Activated T-helper 9 cell treated with anti-CD3 and anti-CD28 coated beads, Interleukin-2, amount 50 U/mL, for 16 hours (primary cell): ENCODE measurements around the gene DZIP1.

Source experiments
- DNase-seq: peaks from one replicate; pipeline ENCODE4 v3.0.0-alpha.2; 2020; ENCODE audit warnings: low read depth

Gene DZIP1

GRCh38 chr13:95541911-95542474 is 102.5 kb downstream of the DZIP1 start:
- DNase-seq, result no peak

DNA sequence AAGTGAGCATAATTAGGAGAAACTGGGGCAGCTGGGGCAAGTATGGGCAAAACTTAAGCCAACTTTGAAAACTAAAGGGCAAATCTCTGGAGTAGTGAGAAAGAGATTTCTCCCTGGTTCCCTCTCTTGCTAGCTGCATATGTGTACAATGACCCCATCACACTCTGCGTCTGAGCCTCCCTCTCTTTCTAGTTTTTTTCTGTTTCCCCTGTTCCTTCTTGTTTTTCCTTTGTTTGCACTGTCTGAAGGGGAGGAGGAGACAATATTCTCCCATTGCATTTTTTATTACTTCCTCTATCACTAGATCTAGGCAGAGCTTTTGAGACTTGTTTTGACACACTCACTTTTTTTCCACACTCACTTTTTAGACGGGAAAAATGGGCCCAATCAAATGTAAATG is 103.2 kb downstream of the DZIP1 start:
- no peak for DNase-seq

DNA sequence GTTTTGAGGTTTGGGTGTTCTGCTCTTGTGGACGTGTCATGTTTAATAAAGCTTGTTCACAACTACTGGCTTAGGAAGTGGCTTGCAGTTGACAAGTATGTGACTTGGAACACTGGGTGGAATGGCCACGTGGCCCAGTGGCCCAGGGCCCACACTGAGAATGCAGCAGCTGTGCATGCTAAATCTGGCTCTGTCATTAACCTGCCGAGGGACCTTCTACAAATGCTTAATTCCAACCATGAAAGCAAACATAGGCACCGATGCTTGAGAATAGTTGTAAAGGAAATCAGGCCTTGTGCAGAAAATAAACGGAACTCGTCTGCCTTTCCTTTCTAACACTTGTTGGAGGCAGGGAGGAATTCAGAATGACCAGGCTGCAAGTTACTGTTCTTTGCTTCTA is 103.6 kb downstream of the DZIP1 start:
- no peak for DNase-seq

DNA sequence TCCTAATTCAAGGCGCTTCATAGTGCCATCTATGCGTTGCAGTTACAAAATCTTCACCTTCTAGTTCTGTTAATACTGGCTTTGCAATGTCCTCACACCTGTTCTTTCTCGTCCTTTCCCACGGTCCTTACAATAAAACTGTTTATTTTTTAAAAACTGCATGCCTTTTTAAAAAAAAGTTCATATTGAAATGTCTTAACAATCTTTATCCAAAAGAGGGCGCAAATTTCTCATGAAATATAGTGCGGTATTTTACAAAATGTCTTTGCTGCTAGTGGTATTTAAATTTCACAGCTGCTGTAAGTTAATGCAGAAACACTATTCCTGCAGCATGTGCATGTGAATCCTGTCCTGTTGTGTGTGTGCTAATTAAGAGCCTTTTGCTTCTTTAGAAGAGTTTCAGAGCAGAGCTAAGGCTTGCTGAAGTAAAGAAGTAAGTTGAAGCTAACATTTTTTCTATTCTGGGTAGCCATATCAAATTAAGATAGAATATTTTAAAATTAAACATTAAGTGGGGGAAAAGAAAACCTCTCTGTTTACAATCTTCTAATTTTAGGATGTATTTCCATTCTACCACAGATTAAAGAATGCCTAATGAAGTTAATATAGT is 107.8 kb downstream of the DZIP1 start:
- DNase-seq, result no peak

- DNase-seq, result no peak
These were observed 109.3 kb downstream of the DZIP1 start for GRCh38 chr13:95535243-95535642.

DNA sequence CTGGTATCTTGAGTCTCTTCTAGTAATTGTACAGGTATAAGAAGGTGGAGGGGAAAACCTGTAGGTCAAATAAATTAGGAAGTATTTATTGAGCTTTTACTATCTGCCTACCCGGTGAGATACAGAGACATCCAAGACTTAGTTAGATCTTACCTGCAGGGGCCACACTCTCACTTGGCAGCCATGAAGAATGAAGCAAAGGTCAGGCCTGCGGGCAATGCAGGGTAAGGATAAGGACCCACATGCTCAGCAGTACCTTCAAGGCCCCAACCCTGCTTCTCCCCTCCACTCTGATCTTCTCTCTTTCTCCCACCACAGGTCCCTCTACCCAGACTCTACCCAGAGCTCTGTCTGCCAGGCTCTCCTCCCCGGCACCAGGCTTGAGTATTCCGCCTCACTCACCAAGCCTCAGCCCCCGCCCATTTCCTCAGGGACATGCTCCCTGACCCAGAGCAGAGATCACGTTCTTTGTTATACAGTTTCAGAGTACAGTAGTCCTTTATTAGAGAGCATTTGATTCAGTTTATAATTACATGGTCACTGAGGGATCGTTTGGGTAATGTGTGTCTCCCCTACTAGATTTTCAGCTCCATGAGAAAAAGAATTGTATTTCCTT is 110.9 kb downstream of the DZIP1 start:
- no peak for DNase-seq

- DNase-seq, result no peak
These were observed 114.3 kb downstream of the DZIP1 start for GRCh38 chr13:95530178-95530577.
